H1 (cell line): Measurements from ENCODE around the gene SLC38A1. TPM values are rescaled to one million over a fixed set of nuclear protein-coding genes. Genes with fewer than 3 reads are reported as not detected.

Experiments used
- CTCF ChIA-PET: fragments of 300-600 bp; sonication (Branson Sonifier 250); formaldehyde crosslinking; loops from one replicate; lab custom pipeline; 2021; ENCODE audit not compliant: partially characterized antibody; lab: Charles Lee
- POLR2A ChIA-PET: fragments of 300-600 bp; sonication (Branson Sonifier 250); formaldehyde crosslinking; loops from one replicate; lab custom pipeline; 2021; ENCODE audit warnings: inconsistent platforms; ENCODE audit not compliant: partially characterized antibody; lab: Charles Lee
- DNase-seq, 2 experiments: peaks; one replicate each; pipeline versions ENCODE4 v3.0.0 to v3.0.0-alpha.2; 2010 to 2022; ENCODE audit warnings: low spot score in 2 of 2, low read depth in 1 of 2, mixed read lengths in 1 of 2
- FAIRE-seq: peaks from 2 replicates; lab custom pipeline; 2011; peaks lifted over from hg19 to GRCh38; lab: Jason Lieb, UNC
- H2AFZ ChIP-seq: 2 replicates; pipeline ENCODE4 v1.8.1; 2012; ENCODE audit warnings: low read length, inconsistent platforms
- H2AK5ac ChIP-seq: 2 replicates; pipeline ENCODE4 v1.6.1; 2013; ENCODE audit warnings: low read depth, low read length
- H2BK120ac ChIP-seq: replicated peaks from 2 replicates; pipeline ENCODE3; 2013; ENCODE audit warnings: low read depth, low read length, inconsistent platforms
- H2BK12ac ChIP-seq: 2 replicates; pipeline ENCODE4 v1.6.1; 2013; ENCODE audit warnings: low read depth, low read length
- H2BK15ac ChIP-seq: 2 replicates; pipeline ENCODE4 v1.6.1; 2013; ENCODE audit warnings: low read length
- H2BK20ac ChIP-seq: 2 replicates; pipeline ENCODE4 v1.6.1; 2013; ENCODE audit warnings: low read length
- H2BK5ac ChIP-seq: 2 replicates; pipeline ENCODE4 v1.6.1; 2013; ENCODE audit warnings: low read depth, low read length
- H3K14ac ChIP-seq: 2 replicates; pipeline ENCODE4 v1.6.1; 2013; ENCODE audit warnings: inconsistent platforms; ENCODE audit not compliant: insufficient read length
- H3K18ac ChIP-seq: 2 replicates; pipeline ENCODE4 v1.6.1; 2013; ENCODE audit warnings: low read length; ENCODE audit errors: extremely low read depth
- H3K23ac ChIP-seq: 2 replicates; pipeline ENCODE4 v1.6.1; 2013; ENCODE audit warnings: inconsistent platforms; ENCODE audit not compliant: insufficient read length
- H3K23me2 ChIP-seq: 2 replicates; pipeline ENCODE4 v1.6.1; 2013; ENCODE audit warnings: low read depth, low read length
- H3K27ac ChIP-seq: 2 replicates; pipeline ENCODE4 v1.6.1; 2011; ENCODE audit warnings: low read depth, low read length, inconsistent platforms
- H3K27me3 ChIP-seq, 4 experiments: replicated peaks in 1 of 4; 1 replicate in 1 of 4; 2 replicates in 3 of 4; pipeline versions ENCODE4 v1.6.1 to v1.8.1; 2011 to 2013; ENCODE audit warnings: low read length in 3 of 4, mild to moderate bottlenecking in 3 of 4, inconsistent platforms in 2 of 4, mixed read lengths in 2 of 4, moderate library complexity in 1 of 4; ENCODE audit not compliant: control insufficient read depth in 3 of 4, insufficient read depth in 3 of 4; ENCODE audit errors: extremely low read depth in 1 of 4
- H3K36me3 ChIP-seq, 4 experiments: 2 replicates each; pipeline versions ENCODE4 v1.6.1 to v1.8.1; 2011 to 2013; ENCODE audit warnings: mild to moderate bottlenecking in 4 of 4, low read length in 3 of 4, moderate library complexity in 2 of 4, control low read depth in 1 of 4, inconsistent platforms in 1 of 4; ENCODE audit not compliant: insufficient read depth in 4 of 4, control insufficient read depth in 2 of 4
- H3K4ac ChIP-seq: replicated peaks from 2 replicates; pipeline ENCODE3; 2013; ENCODE audit warnings: low read length, low read depth, mixed read lengths, inconsistent platforms; ENCODE audit not compliant: insufficient read length
- H3K4me1 ChIP-seq, 4 experiments: replicated peaks in 1 of 4; 1 replicate in 1 of 4; 2 replicates in 3 of 4; pipeline versions ENCODE4 v1.6.1 to v1.8.1; 2011 to 2013; ENCODE audit warnings: low read length in 3 of 4, inconsistent platforms in 2 of 4, mixed read lengths in 1 of 4; ENCODE audit not compliant: insufficient read depth in 4 of 4, control insufficient read depth in 3 of 4
- H3K4me2 ChIP-seq, 2 experiments: 2 replicates each; pipeline versions ENCODE4 v1.6.1 to v1.8.1; 2011 to 2013; ENCODE audit warnings: low read depth in 2 of 2, low read length in 2 of 2, control low read depth in 1 of 2, inconsistent platforms in 1 of 2, mild to moderate bottlenecking in 1 of 2; ENCODE audit not compliant: insufficient read depth in 1 of 2
- H3K4me3 ChIP-seq, 4 experiments: fragments of 200-600, 300-600 bp in 1 of 4; sonication (generic), shearing (Covaris generic), sonication (Bioruptor Twin) in 1 of 4; 2 replicates each; pipeline versions ENCODE4 v1.5.1 to v1.8.1; 2011 to 2016; ENCODE audit warnings: low read length in 4 of 4, low read depth in 3 of 4, control low read depth in 2 of 4, inconsistent platforms in 2 of 4, mild to moderate bottlenecking in 2 of 4, mixed read lengths in 1 of 4, moderate library complexity in 1 of 4; ENCODE audit not compliant: insufficient read depth in 2 of 4; ENCODE audit errors: extremely low read depth in 1 of 4
- H3K56ac ChIP-seq: replicated peaks from 2 replicates; pipeline ENCODE3; 2013; ENCODE audit warnings: low read depth, mild to moderate bottlenecking, mixed read lengths, low read length, inconsistent platforms; ENCODE audit not compliant: insufficient read length
- H3K79me1 ChIP-seq: 2 replicates; pipeline ENCODE4 v1.6.1; 2013; ENCODE audit warnings: low read depth, low read length, control low read depth
- H3K79me2 ChIP-seq, 2 experiments: 2 replicates each; pipeline versions ENCODE4 v1.6.1 to v1.8.1; 2012 to 2013; ENCODE audit warnings: low read length in 2 of 2, mild to moderate bottlenecking in 2 of 2, inconsistent platforms in 1 of 2; ENCODE audit not compliant: insufficient read depth in 2 of 2, control insufficient read depth in 1 of 2
- H3K9ac ChIP-seq, 4 experiments: replicated peaks in 1 of 4; 1 replicate in 1 of 4; 2 replicates in 3 of 4; pipeline versions ENCODE4 v1.6.1 to v1.8.1; 2011 to 2013; ENCODE audit warnings: low read depth in 3 of 4, low read length in 3 of 4, control low read depth in 2 of 4, mild to moderate bottlenecking in 2 of 4, moderate library complexity in 2 of 4, inconsistent platforms in 1 of 4; ENCODE audit errors: extremely low read depth in 1 of 4
- H3K9me3 ChIP-seq, 2 experiments: 2 replicates each; pipeline versions ENCODE4 v1.6.1 to v1.8.1; 2012 to 2013; ENCODE audit warnings: mild to moderate bottlenecking in 2 of 2, moderate library complexity in 2 of 2, control low read depth in 1 of 2, inconsistent platforms in 1 of 2, low read depth in 1 of 2, low read length in 1 of 2, mixed read lengths in 1 of 2; ENCODE audit not compliant: insufficient read depth in 2 of 2
- H4K20me1 ChIP-seq, 2 experiments: replicated peaks in 1 of 2; 2 replicates each; pipeline versions ENCODE3 to v1.8.1; 2011 to 2013; ENCODE audit warnings: inconsistent platforms in 2 of 2, low read length in 2 of 2, mild to moderate bottlenecking in 1 of 2; ENCODE audit not compliant: insufficient read depth in 2 of 2, control insufficient read depth in 1 of 2
- H4K5ac ChIP-seq: 2 replicates; pipeline ENCODE4 v1.6.1; 2013; ENCODE audit warnings: low read length, low read depth, mixed read lengths, inconsistent platforms; ENCODE audit not compliant: insufficient read length
- H4K8ac ChIP-seq: 2 replicates; pipeline ENCODE4 v1.8.0; 2013; ENCODE audit warnings: mild to moderate bottlenecking, moderate library complexity, low read length, inconsistent platforms; ENCODE audit not compliant: insufficient read depth; ENCODE audit errors: extremely low read depth
- H4K91ac ChIP-seq: replicated peaks from 2 replicates; pipeline ENCODE3; 2013; ENCODE audit warnings: low read length, mixed read lengths, inconsistent platforms; ENCODE audit not compliant: insufficient read length
- ASH2L ChIP-seq: fragments of 200-600, 300-600 bp; sonication (generic); IDR thresholded peaks from one replicate; pipeline ENCODE4 v1.7.1; 2017; ENCODE audit warnings: low read length
- BRCA1 ChIP-seq: IDR thresholded peaks from 2 replicates; pipeline ENCODE4 v1.6.1; 2012; ENCODE audit warnings: low read depth, low read length, improper control_type of control experiment
- CHD2 ChIP-seq: IDR thresholded peaks from 2 replicates; pipeline ENCODE4 v1.6.1; 2012; ENCODE audit warnings: low read length, improper control_type of control experiment
- JUN ChIP-seq: IDR thresholded peaks from 2 replicates; pipeline ENCODE4 v1.6.1; 2011; ENCODE audit warnings: low read depth, mild to moderate bottlenecking, improper control_type of control experiment, low read length
- MAX ChIP-seq: IDR thresholded peaks from 2 replicates; pipeline ENCODE4 v1.6.1; 2012; ENCODE audit warnings: inconsistent platforms
- NANOG ChIP-seq: IDR thresholded peaks from 2 replicates; pipeline ENCODE4 v1.6.1; 2011; ENCODE audit warnings: low read length, low read depth, mild to moderate bottlenecking, inconsistent platforms; ENCODE audit not compliant: insufficient read depth, poor library complexity, severe bottlenecking
- POLR2AphosphoS5 ChIP-seq: IDR thresholded peaks from 2 replicates; pipeline ENCODE4 v1.6.1; 2011; ENCODE audit warnings: low read depth, low read length
- RNF2 ChIP-seq: fragments of 200-900, 300-1000 bp; sonication (generic); IDR thresholded peaks from 2 replicates; pipeline ENCODE4 v1.7.1; 2016; ENCODE audit warnings: borderline replicate concordance, low read depth, mild to moderate bottlenecking, antibody characterized with exemption, low read length; ENCODE audit not compliant: poor library complexity, severe bottlenecking; ENCODE audit errors: missing control alignments
- RXRA ChIP-seq: IDR thresholded peaks from 2 replicates; pipeline ENCODE4 v1.6.1; 2011; ENCODE audit warnings: low read depth, mild to moderate bottlenecking, low read length, moderate library complexity; ENCODE audit not compliant: insufficient read depth
- SIRT6 ChIP-seq: IDR thresholded peaks from one replicate; pipeline ENCODE4 v1.7.1; 2012; ENCODE audit warnings: low read length, inconsistent platforms
- SIX5 ChIP-seq: IDR thresholded peaks from 2 replicates; pipeline ENCODE4 v1.6.1; 2011; ENCODE audit warnings: mild to moderate bottlenecking, low read depth, low read length
- SP4 ChIP-seq: IDR thresholded peaks from 2 replicates; pipeline ENCODE4 v1.6.1; 2012; ENCODE audit warnings: low read length, inconsistent platforms
- TCF12 ChIP-seq: IDR thresholded peaks from 2 replicates; pipeline ENCODE4 v1.6.1; 2011; ENCODE audit warnings: low read depth, mild to moderate bottlenecking, low read length
- WGBS, 2 experiments: shearing (Covaris generic) in 1 of 2; methylation state at CpG; one replicate each; pipeline versions ENCODE4 v1.1.6 to v1.1.7; 2013 to 2015; ENCODE audit warnings: low lambda C conversion rate in 2 of 2, mixed read lengths in 2 of 2, inconsistent platforms in 1 of 2, low coverage in 1 of 2, missing lambda C conversion rate in 1 of 2; ENCODE audit not compliant: insufficient replicate concordance in 2 of 2, insufficient coverage in 1 of 2, insufficient read length in 1 of 2; ENCODE audit errors: extremely low coverage in 1 of 2, missing lambda C conversion rate in 1 of 2; 5-methylcytosine and 5-hydroxymethylcytosine counted together
- polyA plus RNA-seq, 7 experiments: library from polyadenylated mRNA; depleted of rRNA in 3 of 7; stranded (reverse) in 5 of 7; unstranded in 2 of 7; fragments of >200 nt in 5 of 7; fragments of 200-250 nt in 2 of 7; gene quantifications; 1 replicate in 5 of 7; 2 replicates in 1 of 7; 4 replicates in 1 of 7; pipeline versions ENCODE4 v1.2.1 to v1.2.3, GENCODE V29; 2011 to 2013; ENCODE audit warnings: missing spikeins in 2 of 7, mixed read lengths in 2 of 7
- total RNA-seq: library from RNA; stranded (reverse); fragmentation: NEBNext Ultra II Directional; extraction: Animal tissue kit (Norgen Biotek cat#: 25700); gene quantifications from 2 replicates; pipeline ENCODE4 v1.2.1, GENCODE V29; 2021

SLC38A1 gene
- total and polyA plus RNA-seq, 2 of the 8 experiments (the other 6 are each of a cell fraction or from before 2014, with no cell fraction given), result 83.4 to 242 TPM

DNA sequence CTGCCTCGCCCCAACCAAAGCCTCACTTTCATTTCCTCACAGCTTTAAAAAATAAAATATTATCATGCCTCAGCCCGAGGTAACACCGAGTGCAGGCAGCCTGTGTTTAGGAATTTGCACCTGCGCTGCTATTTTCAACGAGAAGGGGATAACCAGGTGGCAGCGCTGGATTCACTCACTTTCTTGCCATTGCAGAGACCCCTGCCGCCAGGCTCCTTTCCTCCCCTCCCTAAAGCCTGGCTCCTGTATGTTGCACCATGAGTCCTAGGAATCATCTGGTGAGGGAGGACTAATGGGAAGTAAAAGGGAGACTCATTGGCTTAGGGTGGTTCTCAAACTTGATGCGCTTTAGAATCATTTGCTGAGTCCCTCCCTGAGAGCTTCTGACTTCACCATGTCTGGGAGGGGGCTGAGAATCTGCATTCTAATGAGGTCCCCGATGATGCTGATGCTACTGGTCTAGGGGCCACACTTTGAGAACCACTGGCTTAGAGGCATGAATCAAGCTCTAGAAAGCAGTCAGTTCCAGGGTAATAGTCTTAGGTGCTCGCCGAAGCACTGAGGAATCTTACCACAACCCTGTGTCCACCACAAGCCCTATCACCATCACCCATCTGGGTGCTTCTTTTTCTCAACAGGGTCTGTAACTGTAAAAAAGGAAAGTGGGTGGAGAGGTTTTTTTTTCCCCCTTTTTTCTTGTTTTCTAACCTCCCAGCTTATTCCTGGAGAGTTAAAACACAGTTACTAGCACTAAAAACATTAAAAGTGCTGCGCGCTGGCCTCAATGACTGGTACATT, 83.8 kb downstream of the SLC38A1 start:
- H3K4me2 ChIP-seq, result no peak overlapping the region
- no peaks in the 10 kb centered on the region; a peak in 1 of 7 replicates for H3K4me1 ChIP-seq
- POLR2A ChIA-PET, result interaction anchor here (0.9 to 1.3 kb wide), 2 partner anchors 9 to 84 kb away, joined by 3 read pairs; partner anchors contain the start of gene SLC38A1
- H3K79me2 ChIP-seq, result no peaks in the 10 kb centered on the region
- H2AK5ac ChIP-seq, result no peak overlapping the region; the same call in 1 of the 2 replicates
- no peaks in the 10 kb centered on the region; the same call in 1 of the 2 replicates for H3K79me1 ChIP-seq
- H3K9ac ChIP-seq, result no peak overlapping the region
- no peak overlapping the region for H2BK5ac ChIP-seq
- H3K4me3 ChIP-seq, result no peak overlapping the region
- no peak overlapping the region for H3K56ac ChIP-seq
- H4K20me1 ChIP-seq, result peaks cover 0 to 2% of the 10 kb centered on the region in 2 experiments
- H2BK120ac ChIP-seq, result no peak overlapping the region
- peaks cover 3 to 30% (median 17%) of the 10 kb centered on the region in 4 experiments; a peak in 7 of 8 replicates for H3K36me3 ChIP-seq
- H3K4ac ChIP-seq, result no peak overlapping the region
- CTCF ChIA-PET, result interaction anchor here (1.2 kb wide), 1 partner anchor 9 kb away, joined by 4 read pairs; no protein-coding TSS in a partner anchor
- H4K5ac ChIP-seq, result no peak overlapping the region
- no peak overlapping the region for H2BK12ac ChIP-seq
- FAIRE-seq, result no peak
- 93% methylated on average over 13 of the region's 13 CpGs; no CpG with 5 or more reads in 1 of the 2 experiments for WGBS, 2 experiments
- no peaks in the 10 kb centered on the region for H3K23me2 ChIP-seq
- DNase-seq, result no peak
- H3K23ac ChIP-seq, result no peak overlapping the region
- no peak overlapping the region for H4K8ac ChIP-seq
- no peak overlapping the region for H3K27ac ChIP-seq
- H4K91ac ChIP-seq, result no peak overlapping the region
- H3K27me3 ChIP-seq, result no peaks in the 10 kb centered on the region
- no peak overlapping the region for H3K14ac ChIP-seq
- no peak overlapping the region for H3K18ac ChIP-seq
- H2AFZ ChIP-seq, result no peak overlapping the region
- H2BK15ac ChIP-seq, result no peak overlapping the region
- no peak overlapping the region for H2BK20ac ChIP-seq
- H3K9me3 ChIP-seq, result no peaks in the 10 kb centered on the region
- TF ChIP-seq SIRT6 (no peak), BRCA1 (no peak), CHD2 (no peak), RXRA (no peak), ASH2L (no peak), POLR2AphosphoS5 (no peak; the same call in 1 of the 2 replicates), JUN (no peak), TCF12 (no peak), SIX5 (no peak), RNF2 (no peak), NANOG (no peak), SP4 (no peak), MAX (no peak)
